PC-3 (cell line): ENCODE measurements around the gene WDR59. TPM values are rescaled to one million over a fixed set of nuclear protein-coding genes. Genes with fewer than 3 reads are reported as not detected.

Experiments used
- ATAC-seq: fragments of 200-7000 bp; cut with Tn5 transposase; 2 replicates; pipeline ENCODE4 v1.9.1; 2020; ENCODE audit warnings: mild to moderate bottlenecking, moderate library complexity
- BruUV-seq: library from RNA; stranded (reverse); fragments of 400-500 nt; replicated peaks from 2 replicates; lab custom pipeline; 2021; lab: Mats Ljungman, UMichigan
- CTCF ChIA-PET: fragments of 300-600 bp; sonication (Branson Sonifier 250); formaldehyde crosslinking; loops from one replicate; lab custom pipeline; 2022; ENCODE audit warnings: antibody characterized with exemption; lab: Charles Lee
- POLR2A ChIA-PET: fragments of 300-600 bp; sonication (Branson Sonifier 250); formaldehyde crosslinking; loops from one replicate; lab custom pipeline; 2022; ENCODE audit warnings: antibody characterized with exemption; ENCODE audit not compliant: unreplicated experiment; lab: Charles Lee
- DNase-seq: peaks from one replicate; pipeline ENCODE4 v3.0.0-alpha.2; 2015
- H2AFZ ChIP-seq: fragments of 300-600 bp; sonication (generic); 2 replicates; pipeline ENCODE4 v1.6.0; 2016; ENCODE audit warnings: antibody characterized with exemption, low read length
- H3F3A ChIP-seq: fragments of 300-600 bp; sonication (generic); one replicate; pipeline ENCODE4 v1.6.0; 2017; ENCODE audit warnings: antibody characterized with exemption, low read length, control low read depth, mild to moderate bottlenecking; ENCODE audit not compliant: unreplicated experiment
- H3K27ac ChIP-seq: fragments of 300-600 bp; sonication (generic); 2 replicates; pipeline ENCODE4 v1.5.1; 2016; ENCODE audit warnings: mild to moderate bottlenecking, low read length
- H3K27me3 ChIP-seq: fragments of 300-600 bp; sonication (generic); 2 replicates; pipeline ENCODE4 v1.6.1; 2016; ENCODE audit warnings: low read length, mixed read lengths
- H3K36me3 ChIP-seq: fragments of 300-600 bp; sonication (generic); 2 replicates; pipeline ENCODE4 v1.6.1; 2016; ENCODE audit warnings: low read depth, mixed run types, low read length, mixed read lengths
- H3K4me1 ChIP-seq: fragments of 300-600 bp; sonication (generic); 2 replicates; pipeline ENCODE4 v1.5.1; 2016; ENCODE audit warnings: low read length; ENCODE audit not compliant: insufficient read depth
- H3K4me2 ChIP-seq: fragments of 300-600 bp; sonication (generic); 2 replicates; pipeline ENCODE4 v1.6.0; 2016; ENCODE audit warnings: low read length
- H3K4me3 ChIP-seq: fragments of 300-600 bp; sonication (generic); 2 replicates; pipeline ENCODE4 v1.5.1; 2016; ENCODE audit warnings: mild to moderate bottlenecking, low read length, mixed read lengths
- H3K79me2 ChIP-seq: fragments of 300-600 bp; sonication (generic); 2 replicates; pipeline ENCODE4 v1.6.1; 2017; ENCODE audit warnings: low read length, mixed read lengths
- H3K9ac ChIP-seq: fragments of 300-600 bp; sonication (generic); 2 replicates; pipeline ENCODE4 v1.6.0; 2016; ENCODE audit warnings: mild to moderate bottlenecking, low read length
- H3K9me2 ChIP-seq: fragments of 300-600 bp; sonication (generic); replicated peaks from 2 replicates; pipeline ENCODE4 v1.6.1; 2016; ENCODE audit warnings: mixed run types, low read length, mixed read lengths
- H3K9me3 ChIP-seq: fragments of 300-600 bp; sonication (generic); 2 replicates; pipeline ENCODE4 v1.6.1; 2016; ENCODE audit warnings: low read length, mixed read lengths
- H4K20me1 ChIP-seq: fragments of 300-600 bp; sonication (generic); 2 replicates; pipeline ENCODE4 v1.6.1; 2016; ENCODE audit warnings: low read length, mixed read lengths
- EZH2 ChIP-seq: fragments of 300-600 bp; sonication (generic); IDR thresholded peaks from one replicate; pipeline ENCODE4 v1.6.1; 2017; ENCODE audit warnings: antibody characterized with exemption, mild to moderate bottlenecking, low read length; ENCODE audit not compliant: unreplicated experiment
- EZH2phosphoT487 ChIP-seq: fragments of 300-600 bp; sonication (generic); IDR thresholded peaks from 2 replicates; pipeline ENCODE4 v1.6.1; 2018; ENCODE audit warnings: mild to moderate bottlenecking, antibody characterized with exemption, low read length, borderline replicate concordance
- intact Hi-C: fragments of 100-400 bp; cut with micrococcal nuclease; formaldehyde crosslinking; loops from 2 replicates; pipeline ENCODE4 v1.9.0; 2023
- total RNA-seq: library from RNA; depleted of rRNA; stranded (reverse); fragments of >200 nt; gene quantifications from 2 replicates; pipeline ENCODE4 v1.2.3, GENCODE V29; 2014
- TF ChIP-seq, protein P1 (sequence below): fragments of 300-600 bp; sonication (generic); conservative IDR thresholded peaks from 2 replicates; pipeline ENCODE4 v1.5.1; 2017; ENCODE audit warnings: antibody characterized with exemption, low read depth, mild to moderate bottlenecking, low read length

WDR59 gene
- total RNA-seq, 1 experiment from 2014 or later = 11.8 TPM

DNA sequence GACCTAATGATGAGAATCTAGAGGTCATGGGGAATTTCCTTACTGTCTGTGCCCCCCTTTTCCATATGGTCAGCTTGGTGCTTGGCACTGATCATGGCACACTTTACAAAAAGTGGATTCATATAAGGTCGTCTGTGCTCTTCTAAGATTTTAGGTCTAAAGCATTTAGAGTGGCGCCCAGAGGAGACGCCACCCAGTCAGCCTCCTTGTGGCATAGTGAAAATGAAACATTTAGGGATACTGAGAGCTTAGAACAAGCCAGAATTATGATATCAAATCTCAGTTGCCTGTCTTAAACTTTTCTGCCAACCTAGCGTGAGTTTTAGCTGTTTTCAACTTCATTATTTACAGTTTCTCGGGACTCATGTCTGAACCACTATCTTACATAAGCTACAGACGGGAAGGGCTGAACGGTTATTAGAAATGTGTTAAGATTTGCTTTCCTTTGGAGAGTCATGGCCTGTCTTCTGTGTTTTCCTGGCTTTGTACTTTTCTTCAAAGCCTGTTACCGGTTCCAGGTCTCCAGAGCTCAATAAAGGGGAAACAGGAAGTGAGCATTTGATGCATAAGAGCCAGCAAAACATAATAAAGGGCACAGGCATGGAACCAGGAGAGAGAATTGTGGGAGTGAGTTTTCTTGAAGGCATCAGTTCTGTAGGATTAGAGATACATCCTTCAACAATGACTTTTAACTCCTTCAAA is 27.6 kb upstream of the WDR59 start:
- POLR2A ChIA-PET = interaction anchor here (0.6 kb wide), 1 partner anchor 32 kb away, joined by 10 read pairs; no protein-coding TSS in a partner anchor
- Histone ChIP-seq H3K27ac (peak overlapping the region; percentile 76), H3K79me2 (peaks cover 96% of the 10 kb centered on the region), H2AFZ (no peak overlapping the region), H3F3A (no peaks in the 10 kb centered on the region), H3K36me3 (no peaks in the 10 kb centered on the region), H3K4me3 (peak overlapping the region; percentile 29; the same call in 1 of the 2 replicates), H3K4me1 (peaks cover 24% of the 10 kb centered on the region), H3K9me2 (no peaks in the 10 kb centered on the region), H3K9me3 (no peaks in the 10 kb centered on the region), H4K20me1 (peaks cover 14% of the 10 kb centered on the region), H3K27me3 (no peaks in the 10 kb centered on the region), H3K9ac (no peak overlapping the region), H3K4me2 (peak overlapping the region; percentile 51)
- DNase-seq (no peak), ATAC-seq (no peak)
- no TSS peak for BruUV-seq
- intact Hi-C loops = loop anchor here (5.0 kb wide), 1 partner anchor 55 kb away; no protein-coding TSS in a partner anchor
- CTCF ChIA-PET = no interaction called here
- TF ChIP-seq EZH2 = no peak
- TF ChIP-seq, protein P1, sequence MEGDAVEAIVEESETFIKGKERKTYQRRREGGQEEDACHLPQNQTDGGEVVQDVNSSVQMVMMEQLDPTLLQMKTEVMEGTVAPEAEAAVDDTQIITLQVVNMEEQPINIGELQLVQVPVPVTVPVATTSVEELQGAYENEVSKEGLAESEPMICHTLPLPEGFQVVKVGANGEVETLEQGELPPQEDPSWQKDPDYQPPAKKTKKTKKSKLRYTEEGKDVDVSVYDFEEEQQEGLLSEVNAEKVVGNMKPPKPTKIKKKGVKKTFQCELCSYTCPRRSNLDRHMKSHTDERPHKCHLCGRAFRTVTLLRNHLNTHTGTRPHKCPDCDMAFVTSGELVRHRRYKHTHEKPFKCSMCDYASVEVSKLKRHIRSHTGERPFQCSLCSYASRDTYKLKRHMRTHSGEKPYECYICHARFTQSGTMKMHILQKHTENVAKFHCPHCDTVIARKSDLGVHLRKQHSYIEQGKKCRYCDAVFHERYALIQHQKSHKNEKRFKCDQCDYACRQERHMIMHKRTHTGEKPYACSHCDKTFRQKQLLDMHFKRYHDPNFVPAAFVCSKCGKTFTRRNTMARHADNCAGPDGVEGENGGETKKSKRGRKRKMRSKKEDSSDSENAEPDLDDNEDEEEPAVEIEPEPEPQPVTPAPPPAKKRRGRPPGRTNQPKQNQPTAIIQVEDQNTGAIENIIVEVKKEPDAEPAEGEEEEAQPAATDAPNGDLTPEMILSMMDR = no peak

DNA sequence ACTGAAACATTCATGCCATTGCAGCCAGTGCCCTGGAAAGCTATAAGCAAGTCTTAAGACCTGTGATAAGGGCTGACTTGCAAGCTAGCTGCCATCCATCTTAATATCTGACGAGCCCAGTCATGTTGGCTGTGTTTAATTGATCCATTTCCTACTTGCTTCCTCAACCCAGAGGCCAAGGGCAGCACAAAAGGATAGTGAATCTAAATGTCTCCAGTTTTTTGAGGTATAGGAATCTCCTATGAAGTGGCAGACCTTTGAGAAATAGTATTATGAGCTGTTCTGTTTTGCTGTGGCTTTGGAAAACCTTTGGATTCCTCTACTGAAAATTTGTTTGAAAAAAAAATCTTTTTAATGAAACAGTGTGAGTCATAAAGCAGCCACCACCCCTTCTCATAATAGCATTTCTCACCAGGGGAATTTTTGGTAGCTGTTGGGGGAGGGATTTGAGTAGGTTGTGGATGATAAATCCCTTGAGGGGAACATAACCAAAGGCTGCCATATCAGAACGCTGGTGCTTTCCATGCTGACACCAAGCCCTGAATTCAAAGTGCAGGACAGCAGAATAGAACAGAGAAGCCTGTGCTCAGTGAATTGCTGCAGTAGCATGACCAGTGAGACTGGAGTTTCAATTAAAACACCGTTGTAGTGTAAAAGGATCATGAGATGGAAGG is 26.8 kb upstream of the WDR59 start:
- Histone ChIP-seq H3K9me2 (no peaks in the 10 kb centered on the region), H3K4me1 (peaks cover 24% of the 10 kb centered on the region), H4K20me1 (peaks cover 12% of the 10 kb centered on the region), H3K9me3 (no peaks in the 10 kb centered on the region), H3K4me2 (peak overlapping the region; percentile 51), H3K27ac (peak overlapping the region; percentile 76), H3K4me3 (peak overlapping the region; percentile 29; the same call in 1 of the 2 replicates), H3K79me2 (peaks cover 97% of the 10 kb centered on the region), H2AFZ (no peak overlapping the region), H3K9ac (no peak overlapping the region), H3K36me3 (no peaks in the 10 kb centered on the region), H3F3A (no peaks in the 10 kb centered on the region), H3K27me3 (no peaks in the 10 kb centered on the region)
- DNase-seq = peak; percentile 83
- peak; percentile 93 for ATAC-seq
- ChIA-PET POLR2A (interaction anchor here (0.6 kb wide), 1 partner anchor 31 kb away, joined by 10 read pairs; no protein-coding TSS in a partner anchor), CTCF (no interaction called here)
- BruUV-seq = no TSS peak
- intact Hi-C loops = loop anchor here (5.0 kb wide), 1 partner anchor 56 kb away; no protein-coding TSS in a partner anchor
- TF ChIP-seq, protein P1 = no peak
- TF ChIP-seq EZH2 (no peak), EZH2phosphoT487 (no peak)
